Activated CD8-positive, alpha-beta T cell treated with anti-CD3 and anti-CD28 coated beads for 36 hours (primary cell): Measurements from ENCODE around the gene PLEKHM2. TPM values are rescaled to one million over a fixed set of nuclear protein-coding genes. Genes with fewer than 3 reads are reported as not detected.

Experiments
- ATAC-seq: fragments of 200-7000 bp; cut with Tn5 transposase; one replicate; pipeline ENCODE4 v1.10.0; 2021; ENCODE audit warnings: mild to moderate bottlenecking, moderate library complexity
- CTCF ChIA-PET: fragments of 350-600 bp; sonication (Branson Sonifier 250); formaldehyde crosslinking; loops from one replicate; lab custom pipeline; 2021; ENCODE audit warnings: antibody characterized with exemption; lab: Charles Lee
- POLR2A ChIA-PET: fragments of 350-600 bp; sonication (Branson Sonifier 250); formaldehyde crosslinking; loops from one replicate; lab custom pipeline; 2021; ENCODE audit warnings: antibody characterized with exemption; lab: Charles Lee
- DNase-seq: peaks from one replicate; pipeline ENCODE4 v3.0.0-alpha.2; 2020
- H3K27ac Mint-ChIP-seq: one replicate; pipeline ENCODE4 v1.8.0; 2021; ENCODE audit warnings: mild to moderate bottlenecking, mixed read lengths
- H3K27me3 Mint-ChIP-seq: one replicate; pipeline ENCODE4 v1.8.0; 2021; ENCODE audit warnings: mixed read lengths
- H3K36me3 Mint-ChIP-seq: one replicate; pipeline ENCODE4 v1.8.0; 2021; ENCODE audit warnings: low read depth, mixed read lengths
- H3K4me1 Mint-ChIP-seq: one replicate; pipeline ENCODE4 v1.8.0; 2021; ENCODE audit warnings: low read depth, mixed read lengths
- H3K4me3 Mint-ChIP-seq: one replicate; pipeline ENCODE4 v1.8.0; 2021; ENCODE audit warnings: mild to moderate bottlenecking, moderate library complexity, mixed read lengths
- H3K9me3 Mint-ChIP-seq: one replicate; pipeline ENCODE4 v1.8.0; 2021; ENCODE audit warnings: mixed read lengths
- intact Hi-C: fragments of 100-400 bp; cut with micrococcal nuclease; formaldehyde crosslinking; loops from one replicate; pipeline ENCODE4 v1.10.0; 2022
- total RNA-seq, 2 experiments: library from RNA; stranded (reverse); gene quantifications; one replicate each; pipeline ENCODE4 v1.2.3, GENCODE V29; 2021
- TF ChIP-seq, protein P1 (sequence below): fragments of 200-600 bp; IDR thresholded peaks from one replicate; pipeline ENCODE4 v1.8.0; 2022; ENCODE audit warnings: antibody characterized with exemption, mild to moderate bottlenecking

The PLEKHM2 gene
- total RNA-seq, 2 experiments from 2014 or later, result 41.5 to 42.9 TPM

DNA sequence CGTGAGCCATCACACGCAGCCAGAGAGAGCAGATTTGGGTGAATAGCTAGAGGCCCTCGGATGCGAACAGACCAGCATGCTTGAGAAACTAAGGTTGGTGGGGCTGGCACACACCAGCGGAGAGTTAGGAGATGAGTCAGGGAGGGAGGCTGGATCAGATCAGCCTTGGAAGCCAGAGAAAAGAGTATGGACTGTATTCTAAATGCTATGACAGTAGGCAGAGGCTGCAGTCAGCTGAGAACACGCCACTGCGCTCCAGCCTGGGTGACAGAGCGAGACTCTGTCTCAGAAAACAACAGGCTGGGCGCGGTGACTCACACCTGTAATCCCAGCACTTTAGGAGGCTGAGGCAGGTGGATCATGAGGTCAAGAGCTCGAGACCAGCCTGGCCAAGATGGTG, 4.0 kb upstream of the PLEKHM2 start:
- no peaks in the 10 kb centered on the region for H3K36me3 Mint-ChIP-seq
- ATAC-seq (no peak), DNase-seq (no peak)
- CTCF ChIA-PET, result no interaction called here
- H3K4me3 Mint-ChIP-seq, result no peak overlapping the region
- TF ChIP-seq, protein P1, sequence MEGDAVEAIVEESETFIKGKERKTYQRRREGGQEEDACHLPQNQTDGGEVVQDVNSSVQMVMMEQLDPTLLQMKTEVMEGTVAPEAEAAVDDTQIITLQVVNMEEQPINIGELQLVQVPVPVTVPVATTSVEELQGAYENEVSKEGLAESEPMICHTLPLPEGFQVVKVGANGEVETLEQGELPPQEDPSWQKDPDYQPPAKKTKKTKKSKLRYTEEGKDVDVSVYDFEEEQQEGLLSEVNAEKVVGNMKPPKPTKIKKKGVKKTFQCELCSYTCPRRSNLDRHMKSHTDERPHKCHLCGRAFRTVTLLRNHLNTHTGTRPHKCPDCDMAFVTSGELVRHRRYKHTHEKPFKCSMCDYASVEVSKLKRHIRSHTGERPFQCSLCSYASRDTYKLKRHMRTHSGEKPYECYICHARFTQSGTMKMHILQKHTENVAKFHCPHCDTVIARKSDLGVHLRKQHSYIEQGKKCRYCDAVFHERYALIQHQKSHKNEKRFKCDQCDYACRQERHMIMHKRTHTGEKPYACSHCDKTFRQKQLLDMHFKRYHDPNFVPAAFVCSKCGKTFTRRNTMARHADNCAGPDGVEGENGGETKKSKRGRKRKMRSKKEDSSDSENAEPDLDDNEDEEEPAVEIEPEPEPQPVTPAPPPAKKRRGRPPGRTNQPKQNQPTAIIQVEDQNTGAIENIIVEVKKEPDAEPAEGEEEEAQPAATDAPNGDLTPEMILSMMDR, result no peak
- intact Hi-C loops, result no loop called here
- no peak overlapping the region for H3K27ac Mint-ChIP-seq
- peaks cover 27% of the 10 kb centered on the region for H3K4me1 Mint-ChIP-seq
- H3K9me3 Mint-ChIP-seq, result no peaks in the 10 kb centered on the region
- H3K27me3 Mint-ChIP-seq, result no peaks in the 10 kb centered on the region
- POLR2A ChIA-PET, result interaction anchor here (1.3 to 2.4 kb wide), 3 partner anchors 15 to 110 kb away, joined by 3 to 9 read pairs (median 3); no protein-coding TSS in a partner anchor

DNA sequence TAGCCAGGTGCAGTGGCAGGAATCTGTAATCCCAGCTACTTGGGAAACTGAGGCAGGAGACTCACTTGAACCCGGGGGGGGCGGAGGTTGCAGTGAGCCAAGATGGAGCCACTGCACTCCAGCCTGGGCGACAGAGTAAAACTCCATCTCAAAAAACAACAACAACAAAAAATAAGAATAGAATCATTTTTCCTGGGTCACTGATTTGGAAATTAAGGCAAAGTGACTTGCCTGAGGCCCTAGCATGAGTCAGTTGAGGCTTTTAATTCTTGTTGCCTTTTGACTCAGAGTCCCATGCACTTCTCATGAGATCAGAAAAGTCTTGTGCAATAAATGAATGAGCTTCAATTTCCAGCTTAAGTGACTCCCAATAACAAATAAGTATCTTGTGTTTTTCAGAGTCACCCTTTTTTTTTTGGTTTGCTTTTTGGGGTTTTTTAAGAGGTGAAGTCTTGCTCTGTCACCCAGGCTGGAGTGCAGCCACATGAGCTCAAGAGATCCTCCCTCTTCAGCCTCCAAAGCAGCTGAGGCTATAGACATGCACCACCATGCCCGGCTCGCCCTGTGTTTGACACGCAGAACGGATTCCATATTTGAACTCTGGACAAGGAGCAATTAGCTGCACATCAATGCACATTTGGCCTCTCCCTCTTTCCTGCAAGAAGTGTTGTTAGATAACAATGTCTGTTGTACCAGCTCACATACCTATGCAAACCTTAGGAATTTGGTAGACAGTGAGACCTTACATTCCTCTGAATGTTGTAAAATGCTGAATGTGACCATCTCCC, 3.4 kb upstream of the PLEKHM2 start:
- TF ChIP-seq, protein P1, result no peak
- Mint-ChIP-seq H3K36me3 (no peaks in the 10 kb centered on the region), H3K4me1 (peaks cover 30% of the 10 kb centered on the region), H3K4me3 (no peak overlapping the region), H3K9me3 (no peaks in the 10 kb centered on the region), H3K27ac (no peak overlapping the region), H3K27me3 (no peaks in the 10 kb centered on the region)
- intact Hi-C loops, result no loop called here
- POLR2A ChIA-PET, result interaction anchor here (1.3 to 2.4 kb wide), 3 partner anchors 16 to 110 kb away, joined by 3 to 9 read pairs (median 3); no protein-coding TSS in a partner anchor
- no peak for DNase-seq
- peak; percentile 20 for ATAC-seq
- CTCF ChIA-PET, result interaction anchor here (1.1 kb wide), 1 partner anchor 16 kb away, joined by 3 read pairs; no protein-coding TSS in a partner anchor

DNA sequence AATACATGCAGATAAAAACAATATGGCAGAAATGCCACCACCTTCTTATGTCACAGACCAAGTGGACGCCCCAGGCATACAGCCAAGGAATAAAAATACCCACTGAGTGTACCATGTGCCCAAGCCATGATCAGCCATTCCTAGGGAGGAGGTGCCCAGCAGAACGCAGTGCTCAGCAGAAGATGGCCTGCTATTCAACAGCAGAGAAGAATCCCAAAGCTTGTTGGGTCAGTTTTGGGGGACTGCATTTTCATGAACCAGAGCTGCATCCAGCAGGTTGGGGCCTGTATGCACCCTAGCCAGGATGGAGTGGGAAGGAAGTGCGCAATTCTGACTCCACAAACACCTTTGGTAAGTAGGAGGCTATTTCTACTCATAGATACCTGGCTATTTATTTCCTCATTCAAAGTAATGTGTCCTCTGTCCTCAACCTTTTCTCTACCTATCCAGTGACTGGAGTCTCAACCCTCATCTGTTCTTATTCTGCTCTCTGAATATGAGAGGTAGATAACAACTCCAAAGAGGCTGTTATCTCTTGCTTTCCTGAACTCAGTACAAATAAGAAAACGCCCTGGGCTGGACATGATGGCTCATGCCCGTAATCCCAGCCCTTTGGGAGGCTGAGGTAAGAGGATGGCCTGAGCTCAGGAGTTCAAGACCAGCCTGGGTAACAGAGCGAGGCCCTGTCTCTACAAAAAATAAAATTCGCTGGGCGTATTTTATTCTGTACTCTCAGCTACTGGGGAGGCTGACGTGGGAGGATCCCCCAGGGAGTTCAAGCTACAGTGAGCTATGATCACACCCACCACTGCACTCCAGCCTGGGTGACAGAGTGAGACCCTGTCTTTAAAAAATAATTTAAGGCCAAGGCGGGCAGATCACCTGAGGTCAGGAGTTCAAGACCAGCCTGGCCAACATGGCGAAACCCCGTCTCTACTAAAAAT, 2.5 kb upstream of the PLEKHM2 start:
- ATAC-seq (no peak), DNase-seq (no peak)
- peaks cover 35% of the 10 kb centered on the region for H3K4me1 Mint-ChIP-seq
- no peak overlapping the region for H3K27ac Mint-ChIP-seq
- H3K27me3 Mint-ChIP-seq, result no peaks in the 10 kb centered on the region
- intact Hi-C loops, result no loop called here
- CTCF ChIA-PET, result interaction anchor here (1.1 kb wide), 1 partner anchor 15 kb away, joined by 3 read pairs; no protein-coding TSS in a partner anchor
- H3K36me3 Mint-ChIP-seq, result no peaks in the 10 kb centered on the region
- no peak overlapping the region for H3K4me3 Mint-ChIP-seq
- H3K9me3 Mint-ChIP-seq, result no peaks in the 10 kb centered on the region
- POLR2A ChIA-PET, result interaction anchor here (1.3 kb wide), 1 partner anchor 111 kb away, joined by 3 read pairs; no protein-coding TSS in a partner anchor
- TF ChIP-seq, protein P1, result no peak

DNA sequence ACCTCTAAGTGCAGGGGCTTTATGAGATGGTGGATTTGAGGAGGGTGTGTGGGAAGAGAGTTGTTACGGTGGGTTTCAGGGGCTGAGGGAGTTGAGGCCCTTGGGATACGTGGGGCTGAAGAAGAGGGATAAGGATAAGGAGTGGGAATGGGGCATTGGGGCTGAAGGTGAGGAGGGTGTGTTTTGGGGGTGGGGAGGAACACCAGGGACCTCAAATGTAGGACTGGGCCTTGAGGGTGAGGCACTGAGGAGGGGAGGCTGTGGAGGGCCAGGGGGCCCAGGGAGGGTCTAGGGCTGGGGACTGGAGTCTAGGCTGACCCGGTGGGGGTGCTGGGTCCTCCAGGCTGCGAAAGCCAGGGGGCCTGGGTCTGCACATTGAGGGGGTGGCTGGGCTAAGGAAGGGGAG, 1.2 kb upstream of the PLEKHM2 start:
- Mint-ChIP-seq H3K4me3 (peak overlapping the region; percentile 73), H3K27me3 (no peaks in the 10 kb centered on the region), H3K4me1 (peaks cover 44% of the 10 kb centered on the region), H3K36me3 (peaks cover 7% of the 10 kb centered on the region), H3K27ac (peak overlapping the region; percentile 86), H3K9me3 (peaks cover 4% of the 10 kb centered on the region)
- intact Hi-C loops, result no loop called here
- TF ChIP-seq, protein P1, result no peak
- ChIA-PET POLR2A (no interaction called here), CTCF (no interaction called here)
- DNase-seq, result no peak
- no peak for ATAC-seq
